Heart left ventricle (tissue), 16 donors: ENCODE results near the gene TMEM176A. TPM values are rescaled to one million over a fixed set of nuclear protein-coding genes. Genes with fewer than 3 reads are reported as not detected.

Experiments
- ATAC-seq, 4 donors: fragments of 200-7000 bp; cut with Tn5 transposase; one replicate each; pipeline ENCODE4 v1.9.1; 2020 to 2022; ENCODE audit warnings: moderate library complexity in 4 of 4, mild to moderate bottlenecking in 3 of 4, moderate number of reproducible peaks in 1 of 4
- DNase-seq, 5 donors: peaks; one replicate each; pipeline ENCODE4 v3.0.0-alpha.2; 2020
- H3K27ac ChIP-seq, 12 donors: fragments of 200-600 bp; sonication (generic) in 4 of 12; one replicate each; pipeline versions ENCODE4 v1.5.0 to v1.8.0; 2016 to 2022; ENCODE audit warnings: mild to moderate bottlenecking in 2 of 12
- H3K27me3 ChIP-seq, 9 donors: fragments of 200-600 bp; sonication (generic) in 2 of 9; one replicate each; pipeline versions ENCODE4 v1.5.1 to v1.8.0; 2016 to 2022; ENCODE audit warnings: mild to moderate bottlenecking in 3 of 9
- H3K36me3 ChIP-seq, 9 donors: fragments of 200-600 bp; sonication (generic) in 2 of 9; one replicate each; pipeline versions ENCODE4 v1.5.0 to v1.8.0; 2018 to 2022; ENCODE audit warnings: mild to moderate bottlenecking in 2 of 9
- H3K4me1 ChIP-seq, 12 donors: fragments of 200-600 bp; sonication (generic) in 4 of 12; one replicate each; pipeline versions ENCODE4 v1.5.0 to v1.8.0; 2016 to 2022; ENCODE audit warnings: mild to moderate bottlenecking in 3 of 12
- H3K4me3 ChIP-seq, 12 donors: fragments of 200-600 bp; sonication (generic) in 4 of 12; one replicate each; pipeline versions ENCODE4 v1.5.0 to v1.8.0; 2017 to 2022; ENCODE audit warnings: mild to moderate bottlenecking in 9 of 12, moderate library complexity in 4 of 12
- H3K9me3 ChIP-seq, 12 donors: fragments of 200-600 bp; sonication (generic) in 4 of 12; one replicate each; pipeline versions ENCODE4 v1.5.0 to v1.8.0; 2016 to 2022; ENCODE audit warnings: mild to moderate bottlenecking in 1 of 12
- POLR2A ChIP-seq, 2 donors: fragments of 450-650 bp; IDR thresholded peaks; one replicate each; pipeline ENCODE4 v1.6.1; 2017; ENCODE audit warnings: antibody characterized with exemption in 2 of 2, mild to moderate bottlenecking in 2 of 2, moderate library complexity in 2 of 2
- WGBS, 4 donors: extraction: QIAGEN DNeasy Blood & Tissue Kit in 2 of 4; methylation state at CpG; one replicate each; pipeline versions ENCODE4 v1.1.5 to v1.1.7; 2013 to 2018; 5-methylcytosine and 5-hydroxymethylcytosine counted together
- intact Hi-C, 10 donors: fragments of 100-400 bp; cut with DNase I; formaldehyde crosslinking; loops; one replicate each; pipeline versions ENCODE4 v1.11.1 to v1.14.2; 2022
- polyA plus RNA-seq, 2 donors: library from polyadenylated mRNA; stranded (reverse); fragments of 200-250 nt; gene quantifications; one replicate each; pipeline ENCODE4 v1.2.3, GENCODE V29; 2013
- total RNA-seq, 9 donors: library from RNA; depleted of rRNA in 2 of 9; stranded (reverse); fragments of >200 nt in 2 of 9; fragmentation: NEBNext Ultra II Directional in 3 of 9; extraction: Animal tissue kit (Norgen Biotek cat#: 25700) in 3 of 9; gene quantifications; one replicate each; pipeline versions ENCODE4 v1.1.0 to v1.2.4, GENCODE V29; 2016 to 2023
- TF ChIP-seq, protein P1 (sequence below), 12 donors: fragments of 200-600 bp; sonication (generic) in 4 of 12; IDR thresholded peaks; one replicate each; pipeline versions ENCODE4 v1.5.0 to v1.8.0; 2018 to 2022; ENCODE audit warnings: antibody characterized with exemption in 12 of 12, mild to moderate bottlenecking in 5 of 12
- donor health status: ischemic (EF 13 %, LVEDD 7.1; RV severe dilation, severe dysfunction).
- donor health status: healthy with polysubstance abuse.
- donor health status: DM: no; HTN: yes; CAD: no.
- donor health status: DM: no; HTN: no; CAD: no.
- donor health status: ischemic (EF 25% LVEDD 6.9; RV normal size, moderate dysfunction).
- donor health status: ischemic (EF 25% LVEDD 5.7; RV mildly dilated, moderate dysfunction).
- donor health status: healthy.
- donor health status: DM: yes; HTN: yes; CAD: no.
- donor health status: ischemic (EF 35%, LVEDD 5.7; RV mildly dilated, moderate dysfunction).
- donor health status: nonischemic (EF 11% LVEDD 7.7; RV severe dilation, severe dysfunction).
- donor health status: DM: yes; HTN: yes; CAD: no.
- donor health status: PGD.
- donor health status: ischemic (EF 29% LVEDD 5.4; RV normal size, mild dysfunction).
- donor health status: nonischemic (EF 23%, LVEDD 6.1; RV moderate dilation, normal function).

TMEM176A gene
- total and polyA plus RNA-seq, 11 donors = 10.2 to 77.1 (median 29.7) TPM

DNA sequence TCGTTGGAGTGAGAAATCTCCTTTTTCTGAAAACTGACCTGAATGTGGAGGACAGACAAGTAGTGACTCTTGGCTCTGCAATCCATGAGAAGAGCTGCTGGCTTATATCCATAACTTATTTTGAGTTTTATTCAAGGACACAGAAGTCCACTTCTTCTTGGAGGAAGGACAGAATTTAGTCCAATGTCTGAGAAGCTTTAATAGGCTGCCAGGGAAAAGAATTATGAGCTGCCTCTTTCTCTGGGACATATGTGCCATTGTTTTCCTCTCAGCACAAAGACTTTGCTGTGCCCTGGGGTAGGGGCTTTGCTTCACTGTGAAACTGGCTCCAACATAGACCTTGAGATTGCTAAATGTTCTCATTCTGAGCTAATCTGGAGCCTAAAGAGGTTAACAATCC lies 31.3 kb downstream of the TMEM176A start:
- ATAC-seq (no peak), DNase-seq (no peak)
- Histone ChIP-seq H3K9me3 (no peaks in the 10 kb centered on the region), H3K4me1 (peaks cover 0 to 6% (median 0%) of the 10 kb centered on the region in 12 donors), H3K27me3 (peaks cover 0 to 4% (median 0%) of the 10 kb centered on the region in 9 donors), H3K4me3 (no peak overlapping the region), H3K36me3 (no peaks in the 10 kb centered on the region), H3K27ac (no peak overlapping the region)
- TF ChIP-seq, protein P1, sequence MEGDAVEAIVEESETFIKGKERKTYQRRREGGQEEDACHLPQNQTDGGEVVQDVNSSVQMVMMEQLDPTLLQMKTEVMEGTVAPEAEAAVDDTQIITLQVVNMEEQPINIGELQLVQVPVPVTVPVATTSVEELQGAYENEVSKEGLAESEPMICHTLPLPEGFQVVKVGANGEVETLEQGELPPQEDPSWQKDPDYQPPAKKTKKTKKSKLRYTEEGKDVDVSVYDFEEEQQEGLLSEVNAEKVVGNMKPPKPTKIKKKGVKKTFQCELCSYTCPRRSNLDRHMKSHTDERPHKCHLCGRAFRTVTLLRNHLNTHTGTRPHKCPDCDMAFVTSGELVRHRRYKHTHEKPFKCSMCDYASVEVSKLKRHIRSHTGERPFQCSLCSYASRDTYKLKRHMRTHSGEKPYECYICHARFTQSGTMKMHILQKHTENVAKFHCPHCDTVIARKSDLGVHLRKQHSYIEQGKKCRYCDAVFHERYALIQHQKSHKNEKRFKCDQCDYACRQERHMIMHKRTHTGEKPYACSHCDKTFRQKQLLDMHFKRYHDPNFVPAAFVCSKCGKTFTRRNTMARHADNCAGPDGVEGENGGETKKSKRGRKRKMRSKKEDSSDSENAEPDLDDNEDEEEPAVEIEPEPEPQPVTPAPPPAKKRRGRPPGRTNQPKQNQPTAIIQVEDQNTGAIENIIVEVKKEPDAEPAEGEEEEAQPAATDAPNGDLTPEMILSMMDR (IDR thresholded peaks at IDR 0.05) = no peak
- TF ChIP-seq POLR2A (IDR thresholded peaks at IDR 0.05) = no peak
- WGBS, 4 donors = 72 to 88% (median 78%) methylated on average over 1 of the region's 1 CpG
- intact Hi-C loops = no loop called here

DNA sequence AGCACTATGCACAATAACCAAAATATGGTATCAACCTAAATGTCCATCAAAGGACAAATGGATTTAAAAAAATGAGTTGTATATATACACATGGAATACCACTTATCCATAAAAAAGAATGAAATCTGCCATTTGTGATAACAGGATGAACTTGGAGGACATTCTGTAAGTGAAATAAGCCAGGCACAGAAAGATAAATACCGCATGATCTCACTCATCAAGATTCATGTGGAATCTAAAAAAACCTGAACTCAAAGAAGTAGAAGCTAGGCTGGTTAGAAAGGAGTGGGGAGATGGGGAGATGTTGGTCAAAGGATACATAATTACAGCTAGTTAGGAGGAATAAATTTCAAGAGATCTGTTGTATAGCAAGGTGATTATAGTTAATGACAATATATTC lies 34.5 kb downstream of the TMEM176A start:
- Histone ChIP-seq H3K4me1 (peaks cover 0 to 3% (median 0%) of the 10 kb centered on the region in 12 donors), H3K4me3 (no peak overlapping the region), H3K9me3 (no peaks in the 10 kb centered on the region), H3K27ac (no peak overlapping the region), H3K36me3 (no peaks in the 10 kb centered on the region), H3K27me3 (peaks cover 0 to 4% (median 0%) of the 10 kb centered on the region in 9 donors)
- no peak for DNase-seq
- ATAC-seq = no peak
- TF ChIP-seq, protein P1 (IDR thresholded peaks at IDR 0.05) = no peak
- TF ChIP-seq POLR2A (IDR thresholded peaks at IDR 0.05) = no peak
- 41 to 56% (median 48%) methylated on average over 1 of the region's 1 CpG for WGBS, 4 donors
- intact Hi-C loops = no loop called here

DNA sequence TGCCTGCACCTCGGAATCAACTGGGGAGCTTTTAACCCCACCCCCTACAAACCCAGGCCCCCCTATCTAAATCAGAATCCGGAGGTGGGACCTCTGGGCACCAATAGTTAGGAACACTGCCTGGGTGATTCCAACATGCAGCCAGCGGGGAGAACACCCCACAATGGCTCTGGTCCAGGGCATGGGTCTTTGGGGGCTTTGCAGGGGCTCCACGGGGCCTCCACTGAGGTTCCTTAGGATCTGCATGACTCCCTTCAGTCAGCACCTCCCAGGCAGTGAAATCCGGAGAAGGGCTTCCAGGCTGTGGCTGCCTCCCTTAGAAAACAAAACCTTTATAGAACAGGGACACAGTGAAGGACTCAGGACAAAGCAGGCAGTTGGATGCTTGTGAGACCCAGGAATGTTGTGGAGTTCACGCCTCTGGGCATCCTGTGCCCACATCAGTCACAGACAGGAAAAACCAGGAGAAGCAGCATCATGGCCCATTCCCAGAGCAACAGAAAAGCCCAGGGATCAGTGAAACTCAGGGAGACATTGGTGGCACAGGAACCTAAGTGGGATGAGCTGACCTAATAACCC lies 35.2 kb downstream of the TMEM176A start:
- no peaks in the 10 kb centered on the region for H3K9me3 ChIP-seq
- TF ChIP-seq, protein P1 (IDR thresholded peaks at IDR 0.05) = no peak
- no peak for TF ChIP-seq POLR2A (IDR thresholded peaks at IDR 0.05)
- no peak for ATAC-seq
- H3K4me1 ChIP-seq = peaks cover 0 to 3% (median 0%) of the 10 kb centered on the region in 12 donors
- 71 to 87% (median 84%) methylated on average over 6 of the region's 6 CpGs for WGBS, 4 donors
- no peaks in the 10 kb centered on the region for H3K36me3 ChIP-seq
- no peak for DNase-seq
- H3K27ac ChIP-seq = no peak overlapping the region
- no peak overlapping the region for H3K4me3 ChIP-seq
- intact Hi-C loops = no loop called here
- H3K27me3 ChIP-seq = peaks cover 0 to 4% (median 0%) of the 10 kb centered on the region in 9 donors

DNA sequence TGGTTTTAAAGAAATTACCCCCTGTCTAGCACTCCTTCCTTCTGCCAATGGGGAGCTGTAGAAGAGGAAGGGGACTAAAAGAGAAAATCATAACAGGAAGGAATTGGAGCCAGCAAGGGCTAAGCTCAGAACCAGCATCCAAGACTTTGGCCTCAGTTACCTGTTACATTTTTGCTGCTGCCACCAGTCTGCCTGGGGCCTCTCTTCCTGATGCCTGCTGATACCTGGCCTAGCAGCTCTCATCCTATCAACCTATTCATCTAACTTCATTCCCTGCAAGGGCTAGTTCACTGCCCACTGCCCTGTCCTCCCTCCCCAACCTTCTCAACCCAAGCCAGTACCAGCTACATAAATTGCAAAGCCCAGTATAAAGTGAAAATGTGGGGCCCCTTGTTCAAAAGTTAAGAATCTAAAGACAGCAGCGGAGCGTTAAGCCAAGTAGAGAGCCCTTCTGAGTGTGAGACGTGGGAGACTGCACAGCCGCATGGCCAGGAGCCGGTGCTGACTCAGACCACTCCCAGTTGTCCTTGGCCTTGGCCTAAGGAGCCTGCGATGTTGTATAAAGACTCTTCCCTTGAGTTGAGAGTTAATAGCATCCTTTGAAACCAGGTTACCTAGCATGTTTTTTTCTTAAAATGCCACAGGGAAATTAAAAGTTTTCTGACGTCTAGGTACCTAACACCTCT lies 38.5 kb downstream of the TMEM176A start:
- TF ChIP-seq, protein P1 (IDR thresholded peaks at IDR 0.05) = no peak
- TF ChIP-seq POLR2A (IDR thresholded peaks at IDR 0.05) = no peak
- no peaks in the 10 kb centered on the region for H3K4me1 ChIP-seq
- 75 to 84% (median 82%) methylated on average over 7 of the region's 7 CpGs for WGBS, 4 donors
- ATAC-seq (no peak), DNase-seq (no peak)
- H3K4me3 ChIP-seq = no peak overlapping the region
- no peaks in the 10 kb centered on the region for H3K9me3 ChIP-seq
- no peak overlapping the region for H3K27ac ChIP-seq
- intact Hi-C loops = no loop called here
- no peaks in the 10 kb centered on the region for H3K36me3 ChIP-seq
- peaks cover 0 to 4% (median 0%) of the 10 kb centered on the region in 9 donors for H3K27me3 ChIP-seq
